ENCODE data around the gene KCNK3.
"Not testable (repeated sequence)": the region's sequence is repeated elsewhere in the genome, so short reads cannot be mapped to it uniquely, and the experiment has no call there.

- TF ChIP-seq CTCF, POLR2A (IDR thresholded peaks at IDR 0.05): not testable (repeated sequence)
Measured at GRCh38 chr2:26665296-26665695, 27.2 kb upstream of the KCNK3 start.

Data from gastroesophageal sphincter (tissue), 3 donors.